H9 (cell line): ENCODE measurements around the gene ERC1. TPM values are rescaled to one million over a fixed set of nuclear protein-coding genes. Genes with fewer than 3 reads are reported as not detected.

Source experiments
- DNase-seq: peaks from one replicate; pipeline ENCODE4 v3.0.0-alpha.2; 2017
- H2AFZ ChIP-seq: one replicate; pipeline ENCODE4 v1.6.1; 2013; ENCODE audit warnings: mild to moderate bottlenecking, low read length, control low read depth, moderate library complexity
- H2AK5ac ChIP-seq: 2 replicates; pipeline ENCODE4 v1.6.1; 2013; ENCODE audit warnings: low read length, control low read depth, mixed read lengths; ENCODE audit not compliant: insufficient read length
- H2BK120ac ChIP-seq: one replicate; pipeline ENCODE4 v1.6.1; 2013; ENCODE audit warnings: low read depth, mild to moderate bottlenecking, low read length, control low read depth, inconsistent platforms; ENCODE audit not compliant: poor library complexity, severe bottlenecking
- H2BK12ac ChIP-seq: 2 replicates; pipeline ENCODE4 v1.6.1; 2013; ENCODE audit warnings: low read length, control low read depth, mixed read lengths, low read depth; ENCODE audit not compliant: insufficient read length
- H2BK15ac ChIP-seq: 2 replicates; pipeline ENCODE4 v1.6.1; 2013; ENCODE audit warnings: low read depth, low read length, control low read depth
- H2BK20ac ChIP-seq: one replicate; pipeline ENCODE4 v1.6.1; 2013; ENCODE audit warnings: low read depth, mild to moderate bottlenecking, low read length, control low read depth, inconsistent platforms; ENCODE audit not compliant: poor library complexity, severe bottlenecking
- H2BK5ac ChIP-seq: 2 replicates; pipeline ENCODE4 v1.6.1; 2013; ENCODE audit warnings: low read length, control low read depth, mixed read lengths; ENCODE audit not compliant: insufficient read length
- H3K14ac ChIP-seq: 2 replicates; pipeline ENCODE4 v1.6.1; 2013; ENCODE audit warnings: low read length, control low read depth; ENCODE audit not compliant: insufficient read depth
- H3K18ac ChIP-seq: 2 replicates; pipeline ENCODE4 v1.6.1; 2013; ENCODE audit warnings: low read depth, mild to moderate bottlenecking, mixed read lengths, low read length, control low read depth; ENCODE audit not compliant: insufficient read length
- H3K23ac ChIP-seq: 2 replicates; pipeline ENCODE4 v1.6.1; 2013; ENCODE audit warnings: low read length, control low read depth, mixed read lengths, low read depth; ENCODE audit not compliant: insufficient read length
- H3K23me2 ChIP-seq: 2 replicates; pipeline ENCODE4 v1.6.1; 2013; ENCODE audit warnings: low read depth, mild to moderate bottlenecking, mixed read lengths, low read length, control low read depth; ENCODE audit not compliant: insufficient read length, poor library complexity, severe bottlenecking
- H3K27ac ChIP-seq: 2 replicates; pipeline ENCODE4 v1.5.1; 2013; ENCODE audit warnings: low read length, control low read depth, mixed read lengths, low read depth; ENCODE audit not compliant: insufficient read length
- H3K27me3 ChIP-seq: 2 replicates; pipeline ENCODE4 v1.6.1; 2013; ENCODE audit warnings: low read length, control low read depth, inconsistent platforms; ENCODE audit not compliant: insufficient read depth
- H3K4ac ChIP-seq: 2 replicates; pipeline ENCODE4 v1.6.1; 2013; ENCODE audit warnings: low read depth, mild to moderate bottlenecking, control low read depth, inconsistent platforms, low read length, moderate library complexity
- H3K4me1 ChIP-seq: 2 replicates; pipeline ENCODE4 v1.6.1; 2013; ENCODE audit warnings: low read length, control low read depth, inconsistent platforms; ENCODE audit not compliant: insufficient read depth
- H3K4me2 ChIP-seq: 2 replicates; pipeline ENCODE4 v1.6.1; 2013; ENCODE audit warnings: low read length, control low read depth, mixed read lengths; ENCODE audit not compliant: insufficient read length, insufficient read depth
- H3K56ac ChIP-seq: 2 replicates; pipeline ENCODE4 v1.6.1; 2013; ENCODE audit warnings: low read depth, mild to moderate bottlenecking, mixed read lengths, low read length, control low read depth; ENCODE audit not compliant: insufficient read length
- H3K79me1 ChIP-seq: 2 replicates; pipeline ENCODE4 v1.6.1; 2013; ENCODE audit warnings: low read depth, mild to moderate bottlenecking, moderate library complexity, low read length, control low read depth, inconsistent platforms; ENCODE audit not compliant: insufficient read depth, poor library complexity, severe bottlenecking
- H3K79me2 ChIP-seq: 2 replicates; pipeline ENCODE4 v1.6.1; 2013; ENCODE audit warnings: low read length, control low read depth, inconsistent platforms; ENCODE audit not compliant: insufficient read depth
- H3K9ac ChIP-seq: 2 replicates; pipeline ENCODE4 v1.6.1; 2013; ENCODE audit warnings: low read length, control low read depth, mixed read lengths; ENCODE audit not compliant: insufficient read length; ENCODE audit errors: extremely low read depth
- H3K9me3 ChIP-seq: one replicate; pipeline ENCODE4 v1.6.1; 2013; ENCODE audit warnings: low read depth, low read length, inconsistent platforms; ENCODE audit not compliant: control insufficient read depth
- H3T11ph ChIP-seq: one replicate; pipeline ENCODE4 v1.6.1; 2013; ENCODE audit warnings: mild to moderate bottlenecking, low read length, control low read depth, inconsistent platforms
- H4K20me1 ChIP-seq: one replicate; pipeline ENCODE4 v1.6.1; 2013; ENCODE audit not compliant: control insufficient read depth, insufficient read length, insufficient read depth
- H4K5ac ChIP-seq: 2 replicates; pipeline ENCODE4 v1.6.1; 2013; ENCODE audit warnings: low read depth, mild to moderate bottlenecking, mixed read lengths, low read length, control low read depth; ENCODE audit not compliant: insufficient read length
- H4K8ac ChIP-seq: replicated peaks from 2 replicates; pipeline ENCODE4 v1.6.1; 2013; ENCODE audit warnings: low read length, control low read depth, mixed read lengths, low read depth; ENCODE audit not compliant: insufficient read length
- H4K91ac ChIP-seq: 2 replicates; pipeline ENCODE4 v1.6.1; 2013; ENCODE audit warnings: low read depth, mild to moderate bottlenecking, moderate library complexity, mixed read lengths, low read length, control low read depth; ENCODE audit not compliant: insufficient read length
- H3K27ac Mint-ChIP-seq, 3 experiments: 2 replicates in 2 of 3; 3 replicates in 1 of 3; pipeline ENCODE4 v1.8.0; 2020 to 2021; ENCODE audit warnings: mixed read lengths in 3 of 3, mild to moderate bottlenecking in 1 of 3, moderate library complexity in 1 of 3
- H3K27me3 Mint-ChIP-seq: 2 replicates; pipeline ENCODE4 v1.8.0; 2021; ENCODE audit warnings: low read depth, mild to moderate bottlenecking, moderate library complexity, mixed read lengths
- H3K36me3 Mint-ChIP-seq, 3 experiments: 2 replicates in 2 of 3; 3 replicates in 1 of 3; pipeline ENCODE4 v1.8.0; 2020 to 2021; ENCODE audit warnings: low read depth in 3 of 3, mixed read lengths in 3 of 3; ENCODE audit not compliant: insufficient read depth in 1 of 3
- H3K4me1 Mint-ChIP-seq, 2 experiments: 2 replicates each; pipeline ENCODE4 v1.8.0; 2020; ENCODE audit warnings: mixed read lengths in 2 of 2
- H3K4me3 Mint-ChIP-seq, 2 experiments: 2 replicates in 1 of 2; 3 replicates in 1 of 2; pipeline ENCODE4 v1.8.0; 2020 to 2021; ENCODE audit warnings: mild to moderate bottlenecking in 2 of 2, mixed read lengths in 2 of 2, moderate library complexity in 1 of 2
- H3K9me3 Mint-ChIP-seq, 2 experiments: 2 replicates in 1 of 2; 3 replicates in 1 of 2; pipeline ENCODE4 v1.8.0; 2020; ENCODE audit warnings: mild to moderate bottlenecking in 2 of 2, mixed read lengths in 2 of 2, moderate library complexity in 1 of 2
- CTCF ChIP-seq: fragments of 200-600 bp; sonication (generic); conservative IDR thresholded peaks from 3 replicates; pipeline ENCODE4 v1.8.0; 2021; ENCODE audit warnings: antibody characterized with exemption, mild to moderate bottlenecking
- WGBS: extraction: QIAGEN DNeasy Blood & Tissue Kit; methylation state at CpG from one replicate; pipeline ENCODE4 v1.1.7; 2013; ENCODE audit warnings: missing lambda C conversion rate, low lambda C conversion rate, mixed read lengths; ENCODE audit not compliant: insufficient read length; ENCODE audit errors: extremely low coverage; 5-methylcytosine and 5-hydroxymethylcytosine counted together
- total RNA-seq: library from RNA; stranded (reverse); gene quantifications from 2 replicates; pipeline ENCODE4 v1.2.1, GENCODE V29; 2021

Gene ERC1
- total RNA-seq, 1 experiment from 2014 or later = 51.2 TPM

GRCh38 chr12:1470051-1470450 is 479.0 kb downstream of the ERC1 start:
- H2BK120ac ChIP-seq = no peak overlapping the region
- no peak overlapping the region for H2BK5ac ChIP-seq
- H3K4me2 ChIP-seq = no peak overlapping the region
- no peak overlapping the region for H3K27ac Mint-ChIP-seq
- H3K4me3 Mint-ChIP-seq = no peak overlapping the region
- H3K9ac ChIP-seq = no peak overlapping the region
- H3K4me1 Mint-ChIP-seq = peaks cover 5 to 15% of the 10 kb centered on the region in 2 experiments; a peak in 3 of 4 replicates
- H2BK12ac ChIP-seq = no peak overlapping the region
- no peaks in the 10 kb centered on the region for H3K9me3 ChIP-seq
- H3K79me2 ChIP-seq = no peaks in the 10 kb centered on the region
- no peaks in the 10 kb centered on the region for H3K23me2 ChIP-seq
- H2AK5ac ChIP-seq = no peak overlapping the region
- no peaks in the 10 kb centered on the region for H3K9me3 Mint-ChIP-seq
- H3T11ph ChIP-seq = no peak overlapping the region
- no peak overlapping the region for H3K4ac ChIP-seq
- no peak for TF ChIP-seq CTCF
- H4K91ac ChIP-seq = no peak overlapping the region
- no peaks in the 10 kb centered on the region for H3K27me3 ChIP-seq
- H3K27ac ChIP-seq = no peak overlapping the region
- no peaks in the 10 kb centered on the region; the same call in 1 of the 2 replicates for H3K27me3 Mint-ChIP-seq
- H3K56ac ChIP-seq = no peak overlapping the region
- no peaks in the 10 kb centered on the region for H3K79me1 ChIP-seq
- H3K36me3 Mint-ChIP-seq = peaks cover 4 to 16% (median 10%) of the 10 kb centered on the region in 3 experiments; a peak in 5 of 7 replicates
- H3K23ac ChIP-seq = no peak overlapping the region
- H2BK20ac ChIP-seq = no peak overlapping the region
- no CpG with 5 or more reads among the region's 5 CpGs for WGBS
- no peak overlapping the region for H4K8ac ChIP-seq
- H2AFZ ChIP-seq = no peak overlapping the region
- H4K5ac ChIP-seq = no peak overlapping the region
- H3K4me1 ChIP-seq = no peaks in the 10 kb centered on the region
- H2BK15ac ChIP-seq = no peak overlapping the region
- H4K20me1 ChIP-seq = no peaks in the 10 kb centered on the region
- H3K14ac ChIP-seq = no peak overlapping the region
- no peak overlapping the region for H3K18ac ChIP-seq
- no peak for DNase-seq
